ENCODE measurements around the gene ANKRD35. TPM values are rescaled to one million over a fixed set of nuclear protein-coding genes. Genes with fewer than 3 reads are reported as not detected.

ANKRD35 gene
- total and polyA plus RNA-seq, 9 of the 15 experiments (the other 6 are each of a cell fraction or from before 2014, with no cell fraction given), result 0.07 to 0.14 (median 0.07) TPM; not detected in 5

DNA sequence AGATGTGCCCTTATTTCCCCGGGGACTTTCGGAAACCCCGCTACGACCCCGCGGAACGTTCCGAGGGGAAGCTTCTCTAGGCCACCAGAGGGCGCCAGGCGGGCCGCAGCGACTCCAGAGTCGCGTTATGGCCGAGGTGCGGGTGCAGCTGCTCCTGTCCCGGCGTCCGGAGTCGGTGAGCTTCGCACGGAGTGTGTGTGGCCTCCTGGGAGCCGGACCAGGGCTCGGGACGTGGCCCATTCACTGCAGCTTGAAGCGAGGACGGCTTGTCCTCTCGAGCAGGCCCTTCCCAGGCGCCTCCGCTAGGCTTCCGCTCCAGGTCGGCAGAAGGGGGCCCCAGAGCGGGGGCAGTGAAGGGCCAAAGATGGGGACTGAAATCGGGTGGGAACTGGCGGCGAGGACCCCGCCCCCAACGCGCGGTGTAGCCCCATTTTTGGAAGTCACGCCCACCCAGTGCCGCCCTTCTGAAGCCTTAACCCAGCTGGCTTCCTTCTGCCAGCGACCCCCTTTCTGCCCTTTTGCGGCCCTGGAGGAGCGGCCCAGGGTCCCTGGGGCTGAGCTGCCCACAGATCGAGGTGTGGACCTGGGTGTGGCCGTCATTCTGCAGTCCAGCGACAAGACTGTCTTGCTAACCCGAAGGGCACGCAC is 40.0 kb downstream of the ANKRD35 start, which contains the start of gene NUDT17 (continued):
- no peak for TF ChIP-seq NFATC3 (IDR thresholded peaks at IDR 0.05)
- no peak for TF ChIP-seq ZNF76 (CRISPR knock-in tag; IDR thresholded peaks at IDR 0.05; ENCODE audit: borderline replicate concordance)
- no peak for TF ChIP-seq ZNF699 (CRISPR knock-in tag; IDR thresholded peaks at IDR 0.05; ENCODE audit: insufficient replicate concordance)
- no peak for TF ChIP-seq MAFF (IDR thresholded peaks at IDR 0.05; ENCODE audit: low read length)
- TF ChIP-seq GATA2 (CRISPR knock-in tag; IDR thresholded peaks at IDR 0.05), result no peak
- TF ChIP-seq SFPQ (IDR thresholded peaks at IDR 0.05; ENCODE audit: low read depth, low read length), result no peak
- no peak for TF ChIP-seq HDGF (IDR thresholded peaks at IDR 0.05)
- no peak for TF ChIP-seq TRIM25 (IDR thresholded peaks at IDR 0.05; ENCODE audit: borderline replicate concordance)
- no peak for TF ChIP-seq ZBTB2 (IDR thresholded peaks at IDR 0.05)
- TF ChIP-seq, protein P1, sequence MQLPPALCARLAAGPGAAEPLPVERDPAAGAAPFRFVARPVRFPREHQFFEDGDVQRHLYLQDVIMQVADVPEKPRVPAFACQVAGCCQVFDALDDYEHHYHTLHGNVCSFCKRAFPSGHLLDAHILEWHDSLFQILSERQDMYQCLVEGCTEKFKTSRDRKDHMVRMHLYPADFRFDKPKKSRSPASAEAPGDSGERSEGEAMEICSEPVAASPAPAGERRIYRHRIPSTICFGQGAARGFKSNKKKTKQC (CRISPR knock-in tag; IDR thresholded peaks at IDR 0.05), result peak; percentile 51; the same call in 1 of the 2 replicates
- 0 out of 2 replicates have a peak, but pooled peaks have one; percentile 21 for TF ChIP-seq PATZ1 (CRISPR knock-in tag; IDR thresholded peaks at IDR 0.05; ENCODE audit: borderline replicate concordance)
- TF ChIP-seq GABPB1 (CRISPR knock-in tag; IDR thresholded peaks at IDR 0.05), result peak; percentile 78
- peak; percentile 61 for TF ChIP-seq ZNF431 (CRISPR knock-in tag; IDR thresholded peaks at IDR 0.05)
- no peak for TF ChIP-seq DNMT1 (IDR thresholded peaks at IDR 0.05)
- TF ChIP-seq CC2D1A (IDR thresholded peaks at IDR 0.05), result peak; percentile 38; the same call in 1 of the 2 replicates
- no peak for TF ChIP-seq GTF2B (IDR thresholded peaks at IDR 0.05; ENCODE audit: extremely low read depth, insufficient read length)
- TF ChIP-seq STAT5B (CRISPR knock-in tag; IDR thresholded peaks at IDR 0.05), result no peak
- TF ChIP-seq ZNF57 (CRISPR knock-in tag; IDR thresholded peaks at IDR 0.05), result no peak
- TF ChIP-seq CBFB (CRISPR knock-in tag; IDR thresholded peaks at IDR 0.05), result no peak
- TF ChIP-seq SAFB (IDR thresholded peaks at IDR 0.05; ENCODE audit: borderline replicate concordance, low read depth, low read length), result no peak; the same call in 1 of the 2 replicates
- no peak for TF ChIP-seq MBD2 (IDR thresholded peaks at IDR 0.05; ENCODE audit: borderline replicate concordance, low read depth)
